Activated CD4-positive, alpha-beta T cell treated with anti-CD3 and anti-CD28 coated beads for 24 hours (primary cell): ENCODE measurements around the gene SDF2L1.
"Not testable (repeated sequence)": the region's sequence is repeated elsewhere in the genome, so short reads cannot be mapped to it uniquely, and the experiment has no call there.

Source experiments
- DNase-seq, 2 donors: peaks; one replicate each; pipeline ENCODE4 v3.0.0-alpha.2; 2020; ENCODE audit warnings: low read depth in 2 of 2

SDF2L1 gene

DNA sequence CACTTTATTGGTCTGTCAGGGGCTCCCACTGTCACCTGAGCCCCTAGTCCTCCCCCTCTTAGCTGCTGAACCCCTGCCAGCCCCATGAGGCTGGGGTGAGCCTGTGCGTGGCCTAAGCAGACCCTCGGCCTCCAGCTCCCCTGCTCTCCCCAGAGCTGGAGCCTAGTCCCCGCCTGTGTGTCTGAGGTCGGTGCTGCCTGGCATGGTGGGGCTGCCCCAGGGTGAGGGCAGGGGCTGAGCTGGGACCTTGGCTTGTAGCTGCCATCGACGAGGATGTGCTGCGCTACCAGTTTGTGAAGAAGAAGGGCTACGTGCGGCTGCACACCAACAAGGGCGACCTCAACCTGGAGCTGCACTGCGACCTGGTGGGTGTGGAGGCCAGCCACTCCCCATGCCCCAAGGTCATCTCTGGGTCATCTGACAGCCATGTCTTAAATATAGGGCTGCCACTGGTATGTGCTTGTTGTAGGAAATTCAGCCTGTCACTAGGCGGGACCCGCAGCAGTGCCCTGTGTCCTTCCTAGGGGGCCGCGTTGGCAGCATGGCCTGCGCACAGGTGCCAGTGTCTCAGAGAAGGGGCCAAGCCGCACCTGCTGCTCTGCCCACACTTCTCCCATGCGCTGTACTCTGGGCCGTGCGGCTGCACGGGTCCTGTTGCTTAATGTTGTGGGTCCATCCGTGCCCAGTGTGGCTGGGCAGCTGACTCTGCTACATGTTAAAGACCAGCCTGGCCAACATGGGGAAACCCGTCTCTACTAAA lies 44.7 kb downstream of the SDF2L1 start:
- DNase-seq: no peak

GRCh38 chr22:21687685-21688259 lies 45.7 kb downstream of the SDF2L1 start:
- no peak for DNase-seq

DNA sequence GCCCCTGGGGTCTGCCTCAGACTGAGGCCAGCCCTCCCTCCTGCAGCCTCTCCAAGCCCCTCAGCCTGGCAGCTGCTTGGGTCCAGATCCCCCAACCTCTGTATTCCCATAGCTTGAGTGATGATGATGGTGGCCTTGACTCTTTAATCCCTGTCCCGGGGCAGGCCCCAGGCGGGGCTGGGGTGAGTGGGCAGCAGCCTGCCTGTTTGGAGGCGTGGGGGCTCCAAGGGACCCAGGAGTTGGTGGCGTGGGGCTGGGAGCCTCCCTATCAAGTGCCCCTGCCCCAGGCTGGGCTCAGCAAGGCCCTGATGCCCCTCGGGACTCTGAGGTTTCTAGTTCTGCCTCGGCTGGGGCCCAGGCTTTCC lies 46.2 kb downstream of the SDF2L1 start:
- no peak for DNase-seq

GRCh38 chr22:21688706-21689381 lies 46.7 kb downstream of the SDF2L1 start:
- no peak for DNase-seq

DNA sequence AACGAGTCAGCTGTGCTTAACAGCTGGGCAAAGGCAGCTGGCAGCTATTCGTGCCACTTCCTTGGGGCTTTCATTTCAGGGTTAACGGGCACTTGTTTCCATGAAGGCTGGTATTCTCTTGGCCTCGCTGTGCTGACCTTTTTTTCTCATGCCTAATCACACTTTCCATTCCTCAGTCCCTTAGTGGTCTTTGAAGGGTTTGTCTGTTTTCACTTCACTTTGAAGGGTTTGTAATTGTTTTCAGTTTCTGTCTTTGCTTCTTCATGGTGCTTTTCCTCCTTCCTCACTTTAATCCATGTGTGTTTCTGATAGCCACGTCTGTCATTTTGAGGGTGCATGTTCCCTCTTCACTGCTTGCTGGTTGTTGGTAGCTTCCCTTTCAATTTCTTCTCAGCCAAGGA lies 48.3 kb downstream of the SDF2L1 start:
- DNase-seq: no peak

GRCh38 chr22:21691816-21692215 lies 49.7 kb downstream of the SDF2L1 start:
- no peak for DNase-seq

DNA sequence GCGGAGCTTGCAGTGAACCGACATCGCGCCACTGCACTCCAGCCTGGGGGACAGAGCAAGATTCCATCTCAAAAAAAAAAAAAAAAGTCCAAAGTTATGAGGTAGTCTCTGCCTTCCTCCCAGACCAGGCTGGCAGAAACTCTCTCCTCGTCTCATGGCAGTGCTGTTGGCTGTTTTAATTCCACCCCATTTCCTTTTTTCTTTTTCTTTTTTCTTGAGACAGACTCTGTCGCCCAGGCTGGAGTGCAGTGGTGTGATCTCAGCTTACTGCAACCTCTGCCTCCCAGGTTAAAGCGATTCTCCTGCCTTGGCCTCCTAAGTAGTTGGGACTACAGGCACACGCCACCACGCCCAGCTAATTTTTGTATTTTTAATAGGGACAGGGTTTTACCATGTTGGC lies 50.8 kb downstream of the SDF2L1 start:
- not testable (repeated sequence) for DNase-seq

DNA sequence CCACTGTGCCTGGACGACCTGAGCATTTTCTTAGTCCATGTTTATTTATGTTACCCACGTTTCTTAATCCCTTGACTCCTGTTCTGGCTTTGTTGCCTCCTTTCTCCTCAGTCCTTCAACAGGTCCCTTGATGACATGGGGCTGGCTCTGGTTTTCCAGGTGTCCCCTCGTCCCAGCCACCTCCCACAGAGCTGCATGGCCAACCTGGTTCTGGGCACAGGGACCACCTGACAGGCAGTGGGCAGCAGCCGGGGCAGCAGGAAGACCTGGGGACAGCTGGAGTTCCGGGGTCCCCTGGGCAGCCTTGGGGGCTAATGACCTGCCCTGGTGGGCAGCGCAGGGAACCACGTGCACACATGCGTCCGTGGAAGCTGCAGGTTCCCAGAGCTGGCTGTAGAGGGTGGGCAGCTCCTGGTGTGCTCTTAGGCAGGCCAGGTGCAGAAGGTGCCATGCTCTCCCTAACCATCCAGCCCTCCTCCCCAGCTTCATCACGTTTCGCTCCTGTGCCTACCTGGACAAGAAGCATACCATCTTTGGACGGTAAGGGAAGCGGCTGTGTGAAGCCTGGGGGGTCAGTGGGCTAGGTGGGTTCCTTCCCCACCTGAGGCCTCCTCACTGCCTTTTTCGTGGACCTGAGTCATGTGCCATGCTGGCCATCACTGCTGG lies 51.4 kb downstream of the SDF2L1 start:
- no peak for DNase-seq
